ENCODE measurements around the gene ACSL3. TPM values are rescaled to one million over a fixed set of nuclear protein-coding genes. Genes with fewer than 3 reads are reported as not detected.
"Not testable (repeated sequence)": the region's sequence is repeated elsewhere in the genome, so short reads cannot be mapped to it uniquely, and the experiment has no call there.

The ACSL3 gene
- total and polyA plus RNA-seq, 5 donors = 14.4 to 50.4 (median 36.2) TPM

- 80% methylated on average over 7 of the region's 7 CpGs for WGBS
- Histone ChIP-seq H3K27ac (ENCODE audit: low read length) (no peak overlapping the region), H3K4me1 (ENCODE audit: control insufficient read depth, insufficient read depth, low read length) (peaks cover 6% of the 10 kb centered on the region), H3K9me3 (ENCODE audit: control insufficient read depth, low read length) (no peaks in the 10 kb centered on the region), H3K4me3 (ENCODE audit: low read length) (no peak overlapping the region), H3K27me3 (ENCODE audit: control insufficient read depth, insufficient read depth) (no peaks in the 10 kb centered on the region)
- DNase-seq (no peak), ATAC-seq (no peak)
- intact Hi-C loops (cut with DNase I) = loop anchor here in 1 of 4 donors (10.0 kb wide), 1 partner anchor 121 kb away; no protein-coding TSS in a partner anchor
Observed at GRCh38 chr2:222915092-222915957, 54.5 kb downstream of the ACSL3 start.

- 79% methylated on average over 11 of the region's 11 CpGs for WGBS
- no peaks in the 10 kb centered on the region for H3K9me3 ChIP-seq (ENCODE audit: control insufficient read depth, low read length)
- H3K27me3 ChIP-seq (ENCODE audit: control insufficient read depth, insufficient read depth) = no peaks in the 10 kb centered on the region
- intact Hi-C loops (cut with DNase I) = loop anchor here in 1 of 4 donors (10.0 kb wide), 1 partner anchor 122 kb away; no protein-coding TSS in a partner anchor
- no peak overlapping the region for H3K4me3 ChIP-seq (ENCODE audit: low read length)
- ATAC-seq (no peak), DNase-seq (no peak)
- H3K4me1 ChIP-seq (ENCODE audit: control insufficient read depth, insufficient read depth, low read length) = peaks cover 6% of the 10 kb centered on the region
- no peak overlapping the region for H3K27ac ChIP-seq (ENCODE audit: low read length)
Observed at GRCh38 chr2:222916229-222917197, 55.7 kb downstream of the ACSL3 start.

GRCh38 chr2:222917212-222917611 lies 56.4 kb downstream of the ACSL3 start:
- not testable (repeated sequence) for H3K4me1 ChIP-seq (ENCODE audit: control insufficient read depth, insufficient read depth, low read length); ATAC-seq; H3K4me3 ChIP-seq (ENCODE audit: low read length); H3K27me3 ChIP-seq (ENCODE audit: control insufficient read depth, insufficient read depth); DNase-seq; H3K27ac ChIP-seq (ENCODE audit: low read length); H3K9me3 ChIP-seq (ENCODE audit: control insufficient read depth, low read length)
- 77% methylated on average over 9 of the region's 9 CpGs for WGBS
- intact Hi-C loops (cut with DNase I) = loop anchor here in 1 of 4 donors (10.0 kb wide), 1 partner anchor 122 kb away; no protein-coding TSS in a partner anchor

DNA sequence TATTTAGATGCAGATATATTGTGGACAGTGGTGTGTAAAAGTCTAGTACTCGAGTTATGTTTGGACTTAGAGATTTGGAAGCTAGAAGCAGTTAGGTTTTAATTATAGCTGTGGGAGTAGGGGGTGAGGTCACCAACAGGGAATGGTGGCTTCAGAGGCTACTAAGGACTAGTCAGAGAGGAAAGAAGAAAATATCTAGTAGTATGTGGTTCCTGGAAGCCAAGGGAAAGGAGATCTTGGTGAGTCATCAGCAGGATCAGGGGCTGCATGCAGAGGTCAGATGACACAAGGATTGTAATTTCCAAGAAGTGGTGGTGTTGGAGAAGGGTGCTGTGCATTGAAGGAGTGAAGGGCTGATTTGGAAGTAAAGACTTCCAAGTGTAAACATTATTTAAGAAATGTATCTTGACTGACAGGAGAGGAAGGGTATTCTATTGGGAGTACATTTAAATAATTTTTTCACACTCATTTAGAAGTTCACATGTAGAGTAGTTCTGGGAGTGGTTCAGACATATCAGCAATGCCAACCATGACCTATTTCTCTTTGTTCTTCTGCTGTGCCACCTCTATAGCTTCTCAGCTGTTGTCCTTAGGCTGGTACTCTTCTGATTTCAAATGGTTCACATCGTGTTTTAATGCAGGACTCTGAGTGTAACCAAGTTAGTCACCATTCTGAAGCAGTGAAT lies 59.1 kb downstream of the ACSL3 start:
- intact Hi-C loops (cut with DNase I) = loop anchor here in 1 of 4 donors (10.0 kb wide), 1 partner anchor 125 kb away; no protein-coding TSS in a partner anchor
- DNase-seq = no peak
- Histone ChIP-seq H3K4me3 (ENCODE audit: low read length) (no peak overlapping the region), H3K27ac (ENCODE audit: low read length) (no peak overlapping the region), H3K9me3 (ENCODE audit: control insufficient read depth, low read length) (no peaks in the 10 kb centered on the region), H3K4me1 (ENCODE audit: control insufficient read depth, insufficient read depth, low read length) (no peaks in the 10 kb centered on the region), H3K27me3 (ENCODE audit: control insufficient read depth, insufficient read depth) (no peaks in the 10 kb centered on the region)
- ATAC-seq = peak in 1 of 2 donors; percentile 55
- 72% methylated on average over 2 of the region's 2 CpGs for WGBS

DNA sequence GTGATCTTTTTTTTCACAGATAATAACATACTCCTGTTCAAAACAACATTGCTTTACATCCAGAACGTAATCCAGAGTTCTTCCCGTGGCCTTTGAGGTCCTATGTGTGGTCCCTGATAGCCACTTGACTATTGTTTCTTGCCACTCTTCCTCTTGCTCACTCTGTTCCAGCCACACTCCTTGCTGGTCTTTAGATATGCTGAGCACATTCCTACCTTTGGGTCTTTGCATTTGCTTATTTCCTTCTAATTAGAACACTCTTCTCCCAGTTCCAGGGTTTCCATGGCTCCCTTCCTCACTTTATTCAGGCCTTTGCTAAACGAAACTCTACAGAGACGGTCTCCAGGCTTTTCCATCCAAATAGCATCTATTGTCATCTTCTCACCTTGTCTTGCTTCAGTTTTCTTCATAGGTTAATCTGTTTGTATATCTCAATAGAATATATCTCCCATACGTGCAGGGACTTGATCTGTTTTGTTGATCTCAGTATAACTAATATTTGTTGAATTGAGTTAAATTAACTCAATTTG lies 59.9 kb downstream of the ACSL3 start:
- Histone ChIP-seq H3K9me3 (ENCODE audit: control insufficient read depth, low read length) (no peaks in the 10 kb centered on the region), H3K4me3 (ENCODE audit: low read length) (no peak overlapping the region), H3K27ac (ENCODE audit: low read length) (no peak overlapping the region), H3K4me1 (ENCODE audit: control insufficient read depth, insufficient read depth, low read length) (no peaks in the 10 kb centered on the region), H3K27me3 (ENCODE audit: control insufficient read depth, insufficient read depth) (no peaks in the 10 kb centered on the region)
- intact Hi-C loops (cut with DNase I) = no loop called here
- 91% methylated on average over 5 of the region's 5 CpGs for WGBS
- no peak for ATAC-seq
- DNase-seq = no peak

- DNase-seq = no peak
- Histone ChIP-seq H3K9me3 (ENCODE audit: control insufficient read depth, low read length) (no peaks in the 10 kb centered on the region), H3K4me3 (ENCODE audit: low read length) (no peak overlapping the region), H3K27ac (ENCODE audit: low read length) (no peak overlapping the region), H3K4me1 (ENCODE audit: control insufficient read depth, insufficient read depth, low read length) (no peaks in the 10 kb centered on the region), H3K27me3 (ENCODE audit: control insufficient read depth, insufficient read depth) (no peaks in the 10 kb centered on the region)
- intact Hi-C loops (cut with DNase I) = no loop called here
- WGBS = 93% methylated on average over 8 of the region's 8 CpGs
- no peak for ATAC-seq
Observed at GRCh38 chr2:222922019-222922800, 61.4 kb downstream of the ACSL3 start.

- intact Hi-C loops (cut with DNase I) = no loop called here
- H3K27ac ChIP-seq (ENCODE audit: low read length) = no peak overlapping the region
- ATAC-seq = no peak
- 93% methylated on average over 9 of the region's 9 CpGs for WGBS
- no peaks in the 10 kb centered on the region for H3K9me3 ChIP-seq (ENCODE audit: control insufficient read depth, low read length)
- no peaks in the 10 kb centered on the region for H3K27me3 ChIP-seq (ENCODE audit: control insufficient read depth, insufficient read depth)
- DNase-seq = no peak
- H3K4me3 ChIP-seq (ENCODE audit: low read length) = no peak overlapping the region
- no peaks in the 10 kb centered on the region for H3K4me1 ChIP-seq (ENCODE audit: control insufficient read depth, insufficient read depth, low read length)
Observed at GRCh38 chr2:222926915-222927314, 66.1 kb downstream of the ACSL3 start.

DNA sequence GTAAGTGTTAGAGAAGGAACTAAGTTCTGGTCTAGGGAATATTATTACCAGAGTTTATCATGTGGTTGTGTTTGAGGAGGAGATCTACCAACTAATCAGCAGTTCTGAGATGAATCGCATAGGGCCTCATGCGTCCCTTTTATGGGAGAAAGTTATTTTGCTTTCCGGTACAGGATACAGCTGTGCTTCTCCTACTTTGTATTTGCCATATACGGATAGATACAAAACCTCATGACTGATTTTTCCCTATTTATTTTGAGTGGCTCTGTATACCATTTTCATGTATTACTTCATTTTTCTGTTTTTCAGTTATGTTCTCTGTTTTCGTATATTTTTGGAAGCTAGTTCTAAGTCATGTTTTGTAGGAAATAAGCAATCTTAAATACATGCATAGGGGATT lies 66.8 kb downstream of the ACSL3 start:
- no peaks in the 10 kb centered on the region for H3K4me1 ChIP-seq (ENCODE audit: control insufficient read depth, insufficient read depth, low read length)
- no peaks in the 10 kb centered on the region for H3K9me3 ChIP-seq (ENCODE audit: control insufficient read depth, low read length)
- no peak for ATAC-seq
- no peak overlapping the region for H3K27ac ChIP-seq (ENCODE audit: low read length)
- WGBS = 75% methylated on average over 5 of the region's 5 CpGs
- no peaks in the 10 kb centered on the region for H3K27me3 ChIP-seq (ENCODE audit: control insufficient read depth, insufficient read depth)
- no peak for DNase-seq
- H3K4me3 ChIP-seq (ENCODE audit: low read length) = no peak overlapping the region
- intact Hi-C loops (cut with DNase I) = no loop called here

- DNase-seq = no peak
- Histone ChIP-seq H3K4me1 (ENCODE audit: control insufficient read depth, insufficient read depth, low read length) (no peaks in the 10 kb centered on the region), H3K27me3 (ENCODE audit: control insufficient read depth, insufficient read depth) (no peaks in the 10 kb centered on the region), H3K9me3 (ENCODE audit: control insufficient read depth, low read length) (no peaks in the 10 kb centered on the region), H3K27ac (ENCODE audit: low read length) (no peak overlapping the region), H3K4me3 (ENCODE audit: low read length) (no peak overlapping the region)
- no peak for ATAC-seq
- WGBS = 93% methylated on average over 6 of the region's 6 CpGs
- intact Hi-C loops (cut with DNase I) = no loop called here
Observed at GRCh38 chr2:222928335-222928734, 67.5 kb downstream of the ACSL3 start.

DNA sequence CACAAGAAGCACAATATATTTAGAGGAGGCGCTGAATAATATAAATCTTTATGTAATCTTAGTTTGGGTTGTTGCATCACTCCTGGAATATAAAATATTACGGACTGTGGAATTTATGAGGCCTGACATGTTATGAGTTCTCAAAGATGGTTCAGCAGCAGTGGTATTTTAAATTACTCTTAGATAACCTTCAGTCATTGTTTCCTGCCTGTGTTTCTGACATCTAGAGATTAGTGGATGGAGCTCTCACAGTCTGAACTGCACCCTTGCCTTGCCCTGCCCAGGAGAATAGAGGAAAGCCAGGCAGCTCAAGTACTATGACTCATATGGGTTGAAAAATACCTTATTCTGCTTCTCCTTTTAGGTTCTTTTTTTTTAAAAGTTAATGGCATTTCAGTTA lies 70.0 kb downstream of the ACSL3 start:
- intact Hi-C loops (cut with DNase I) = no loop called here
- H3K4me3 ChIP-seq (ENCODE audit: low read length) = no peak overlapping the region
- 96% methylated on average over 2 of the region's 2 CpGs for WGBS
- no peaks in the 10 kb centered on the region for H3K27me3 ChIP-seq (ENCODE audit: control insufficient read depth, insufficient read depth)
- no peaks in the 10 kb centered on the region for H3K4me1 ChIP-seq (ENCODE audit: control insufficient read depth, insufficient read depth, low read length)
- no peak overlapping the region for H3K27ac ChIP-seq (ENCODE audit: low read length)
- H3K9me3 ChIP-seq (ENCODE audit: control insufficient read depth, low read length) = no peaks in the 10 kb centered on the region
- DNase-seq (no peak), ATAC-seq (peak in 1 of 2 donors; percentile 39)

Measured in right cardiac atrium (tissue), 5 donors.